Large intestine (tissue), 3 donors: ENCODE results near the gene GLDC. TPM values are rescaled to one million over a fixed set of nuclear protein-coding genes. Genes with fewer than 3 reads are reported as not detected.
"Not testable (repeated sequence)": the region's sequence is repeated elsewhere in the genome, so short reads cannot be mapped to it uniquely, and the experiment has no call there.

ENCODE experiments used
- DNase-seq, 2 donors: peaks; one replicate each; pipeline versions ENCODE4 v3.0.0 to v3.0.0-alpha.2; 2013
- H3K27ac ChIP-seq: one replicate; pipeline ENCODE4 v1.5.1; 2013; ENCODE audit warnings: low read length
- H3K27me3 ChIP-seq: 2 replicates; pipeline ENCODE4 v1.6.1; 2013; ENCODE audit warnings: low read length; ENCODE audit not compliant: control insufficient read depth, insufficient read depth
- H3K36me3 ChIP-seq: 2 replicates; pipeline ENCODE4 v1.6.1; 2013; ENCODE audit warnings: low read length; ENCODE audit not compliant: control insufficient read depth, insufficient read depth
- H3K4me1 ChIP-seq: one replicate; pipeline ENCODE4 v1.6.1; 2013; ENCODE audit warnings: low read length; ENCODE audit not compliant: control insufficient read depth, insufficient read depth
- H3K4me3 ChIP-seq: one replicate; pipeline ENCODE4 v1.5.1; 2013; ENCODE audit warnings: low read length
- H3K9me3 ChIP-seq: one replicate; pipeline ENCODE4 v1.6.1; 2013; ENCODE audit warnings: mild to moderate bottlenecking, low read depth, low read length, moderate library complexity; ENCODE audit not compliant: control insufficient read depth
- WGBS: methylation state at CpG from one replicate; pipeline ENCODE4 v1.1.5; 2013; ENCODE audit warnings: low lambda C conversion rate; ENCODE audit not compliant: insufficient coverage; 5-methylcytosine and 5-hydroxymethylcytosine counted together
- polyA plus RNA-seq: library from polyadenylated mRNA; unstranded; fragments of 120-200 nt; gene quantifications from one replicate; pipeline ENCODE4 v1.2.1, GENCODE V29; 2013

The GLDC gene
- polyA plus RNA-seq, 1 donor = 13.0 TPM

DNA sequence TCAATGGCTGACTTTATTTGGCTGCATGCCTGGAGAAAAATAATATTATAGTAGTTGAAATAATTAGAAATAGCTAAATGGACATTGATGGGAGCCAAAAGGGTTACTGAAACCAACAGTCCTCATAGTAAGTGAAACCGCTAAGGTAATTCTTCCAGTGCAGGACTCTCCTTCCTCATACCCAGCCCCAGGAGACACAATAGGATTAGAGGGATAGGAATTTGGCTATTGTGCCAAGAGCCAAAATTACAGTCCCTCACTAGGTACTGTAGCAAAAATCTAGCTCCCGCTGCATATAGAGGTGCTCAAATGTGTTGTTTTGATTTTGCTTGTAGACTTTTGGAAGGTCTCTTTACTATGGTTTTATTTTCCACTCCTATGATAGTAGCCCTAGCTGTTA is 20.2 kb downstream of the GLDC start:
- WGBS = no CpG with 5 or more reads among the region's 2 CpGs
- no peak overlapping the region for H3K4me3 ChIP-seq
- H3K27me3 ChIP-seq = no peaks in the 10 kb centered on the region
- peaks cover 8% of the 10 kb centered on the region for H3K4me1 ChIP-seq
- no peaks in the 10 kb centered on the region for H3K36me3 ChIP-seq
- DNase-seq = no peak
- H3K9me3 ChIP-seq = peaks cover 4% of the 10 kb centered on the region
- no peak overlapping the region for H3K27ac ChIP-seq

DNA sequence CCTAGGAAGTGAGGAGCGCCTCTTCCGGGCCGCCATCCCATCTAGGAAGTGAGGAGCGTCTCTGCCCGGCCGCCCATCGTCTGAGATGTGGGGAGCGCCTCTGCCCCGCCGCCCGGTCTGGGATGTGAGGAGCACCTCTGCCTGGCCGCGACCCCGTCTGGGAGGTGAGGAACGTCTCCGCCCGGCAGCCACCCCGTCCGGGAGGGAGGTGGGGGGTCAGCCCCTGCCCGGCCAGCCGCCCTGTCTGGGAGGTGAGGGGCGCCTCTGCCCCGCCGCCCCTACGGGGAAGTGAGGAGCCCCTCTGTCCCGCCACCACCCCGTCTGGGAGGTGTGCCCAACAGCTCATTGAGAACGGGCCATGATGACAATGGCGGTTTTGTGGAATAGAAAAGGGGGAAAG is 22.7 kb downstream of the GLDC start:
- not testable (repeated sequence) for H3K27me3 ChIP-seq, H3K36me3 ChIP-seq, H3K4me3 ChIP-seq, H3K9me3 ChIP-seq, DNase-seq, H3K27ac ChIP-seq, H3K4me1 ChIP-seq
- no CpG with 5 or more reads among the region's 29 CpGs for WGBS

DNA sequence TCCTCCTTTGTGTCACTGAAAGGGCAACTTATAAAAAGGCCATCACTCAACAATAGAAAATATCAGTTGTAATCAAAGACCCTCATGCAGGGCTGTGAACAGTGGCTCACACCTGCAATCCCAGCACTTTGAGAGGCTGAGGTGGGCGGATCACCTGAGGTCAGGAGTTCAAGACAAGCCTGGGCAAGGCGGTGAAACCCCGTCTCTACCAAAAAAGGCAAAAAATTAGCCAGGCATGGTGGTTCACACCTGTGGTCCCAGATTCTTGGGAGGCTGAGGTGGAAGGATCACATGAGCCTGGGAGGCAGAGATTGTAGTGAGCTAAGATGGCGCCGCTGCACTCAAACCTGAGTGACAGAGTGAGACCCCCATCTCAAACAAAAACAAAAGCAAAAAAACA is 24.7 kb downstream of the GLDC start:
- H3K27ac ChIP-seq = no peak overlapping the region
- no peaks in the 10 kb centered on the region for H3K27me3 ChIP-seq
- no peak for DNase-seq
- peaks cover 4% of the 10 kb centered on the region for H3K9me3 ChIP-seq
- no peaks in the 10 kb centered on the region for H3K36me3 ChIP-seq
- peaks cover 3% of the 10 kb centered on the region for H3K4me1 ChIP-seq
- H3K4me3 ChIP-seq = no peak overlapping the region
- WGBS = no CpG with 5 or more reads among the region's 5 CpGs

DNA sequence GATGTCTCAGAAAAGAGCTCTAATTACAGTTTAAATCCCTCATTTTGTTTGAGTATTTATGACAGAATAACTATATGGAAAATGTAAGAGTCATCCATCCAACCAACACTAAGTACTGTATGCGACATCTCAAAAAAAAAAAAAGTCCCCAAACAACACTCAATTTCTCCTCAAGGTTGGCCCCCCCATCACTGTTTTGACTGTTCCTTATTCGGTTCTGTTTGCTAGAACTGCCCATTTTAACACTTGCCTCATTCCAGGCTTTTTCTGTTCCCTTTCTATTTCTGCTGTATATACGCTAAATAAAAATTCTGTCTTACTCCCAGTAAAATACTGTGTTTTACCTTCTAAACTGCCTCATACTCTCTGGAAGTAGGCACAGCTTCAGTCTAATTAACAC is 25.2 kb downstream of the GLDC start:
- Histone ChIP-seq H3K4me3 (no peak overlapping the region), H3K27ac (no peak overlapping the region), H3K27me3 (no peaks in the 10 kb centered on the region), H3K4me1 (no peaks in the 10 kb centered on the region), H3K9me3 (peaks cover 4% of the 10 kb centered on the region), H3K36me3 (no peaks in the 10 kb centered on the region)
- 91% methylated on average over 1 of the region's 3 CpGs for WGBS
- DNase-seq = no peak

DNA sequence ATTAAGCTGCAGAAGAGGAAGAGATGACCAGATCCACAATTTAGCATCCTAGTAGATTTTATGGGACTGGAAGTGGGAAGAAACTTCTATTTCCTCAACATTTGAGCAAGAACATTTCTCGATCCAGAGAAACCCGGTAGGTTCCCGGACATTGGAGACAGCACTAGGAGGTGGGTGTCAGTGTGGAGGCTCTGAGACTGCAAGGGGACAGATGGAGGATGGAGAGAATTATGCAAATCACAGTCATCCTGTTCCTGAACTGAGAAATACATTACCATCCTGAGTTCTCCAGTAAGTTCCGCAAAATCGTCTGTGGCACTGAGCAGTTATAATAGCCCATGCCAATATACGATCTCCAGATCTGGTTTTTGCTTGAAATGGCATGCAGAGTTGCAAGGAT is 25.6 kb downstream of the GLDC start:
- no CpG with 5 or more reads among the region's 6 CpGs for WGBS
- Histone ChIP-seq H3K27ac (no peak overlapping the region), H3K4me1 (no peaks in the 10 kb centered on the region), H3K36me3 (no peaks in the 10 kb centered on the region), H3K27me3 (no peaks in the 10 kb centered on the region), H3K9me3 (peaks cover 4% of the 10 kb centered on the region), H3K4me3 (no peak overlapping the region)
- DNase-seq = no peak

DNA sequence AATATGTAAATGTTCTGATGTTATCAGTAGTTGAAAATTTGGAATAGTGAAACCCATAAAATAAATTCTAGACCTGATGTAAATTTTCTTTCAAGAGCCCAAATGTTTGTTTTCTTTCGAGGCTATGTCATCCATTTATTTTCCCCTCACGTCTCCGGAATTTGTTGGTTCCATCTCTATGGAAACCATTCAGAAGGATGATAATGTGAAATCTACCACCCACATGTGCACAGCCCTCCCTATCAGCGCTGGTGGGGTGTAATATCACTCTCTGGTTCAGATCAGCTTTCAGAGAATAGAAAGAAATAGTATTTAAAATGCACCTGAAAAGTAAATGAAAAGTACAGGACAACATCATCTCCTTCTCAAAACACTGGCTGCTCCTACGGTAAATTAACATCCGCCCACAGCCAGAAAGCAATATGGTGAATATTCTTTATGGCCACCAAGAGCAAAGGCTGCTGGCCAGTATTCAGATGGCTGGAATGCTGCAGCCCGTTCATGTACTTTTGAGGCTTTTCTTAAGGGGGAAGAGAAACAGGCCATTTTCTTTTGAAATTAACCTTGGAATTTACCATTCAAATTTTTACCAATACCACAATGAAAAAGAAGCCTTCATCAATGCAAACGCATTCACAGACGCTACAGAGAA is 28.5 kb downstream of the GLDC start:
- Histone ChIP-seq H3K27ac (no peak overlapping the region), H3K4me1 (no peaks in the 10 kb centered on the region), H3K4me3 (no peak overlapping the region), H3K9me3 (peaks cover 2% of the 10 kb centered on the region), H3K36me3 (no peaks in the 10 kb centered on the region), H3K27me3 (no peaks in the 10 kb centered on the region)
- DNase-seq = no peak
- no CpG with 5 or more reads among the region's 9 CpGs for WGBS

DNA sequence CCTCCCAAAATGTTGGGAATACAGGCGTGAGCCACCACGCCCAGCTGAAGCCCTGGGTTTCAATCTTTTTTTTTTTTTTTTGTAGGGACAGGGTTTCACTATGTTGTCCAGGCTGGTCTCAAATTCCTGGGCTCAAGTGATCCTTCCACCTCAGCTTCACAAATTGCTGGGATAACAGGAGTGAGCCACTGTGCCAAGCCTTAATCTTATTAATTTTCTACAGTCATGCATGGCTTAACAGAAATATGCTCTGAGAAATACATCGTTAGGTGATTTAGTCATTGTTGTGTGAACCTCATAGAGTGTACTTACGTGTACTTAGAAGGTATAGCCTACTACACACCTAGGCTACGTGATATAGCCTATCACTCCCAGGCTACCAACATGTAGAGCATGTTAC is 31.0 kb downstream of the GLDC start:
- H3K27me3 ChIP-seq = no peaks in the 10 kb centered on the region
- no peak for DNase-seq
- no peaks in the 10 kb centered on the region for H3K4me1 ChIP-seq
- no peak overlapping the region for H3K27ac ChIP-seq
- H3K9me3 ChIP-seq = no peaks in the 10 kb centered on the region
- no peaks in the 10 kb centered on the region for H3K36me3 ChIP-seq
- WGBS = no CpG with 5 or more reads among the region's 5 CpGs
- H3K4me3 ChIP-seq = no peak overlapping the region

DNA sequence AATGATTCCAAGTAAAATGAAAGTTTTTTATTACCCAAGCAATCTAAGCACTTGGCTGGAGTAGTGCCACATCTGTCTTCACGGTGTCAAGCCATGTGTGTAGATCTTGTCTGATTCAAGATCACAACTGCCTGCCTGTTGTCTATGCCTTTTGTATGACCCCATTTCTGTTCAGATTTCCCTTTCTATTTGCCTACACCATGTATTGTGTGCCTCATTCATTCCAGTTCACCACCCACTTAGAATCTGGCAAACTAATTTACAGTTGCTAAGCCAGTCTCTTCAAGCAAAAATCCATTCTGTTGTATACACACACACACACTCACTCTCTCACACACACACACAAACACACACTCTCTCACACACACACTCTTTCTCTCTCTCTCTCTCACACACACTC is 33.7 kb downstream of the GLDC start:
- Histone ChIP-seq H3K27me3 (no peaks in the 10 kb centered on the region), H3K9me3 (no peaks in the 10 kb centered on the region), H3K4me3 (no peak overlapping the region), H3K36me3 (no peaks in the 10 kb centered on the region), H3K4me1 (no peaks in the 10 kb centered on the region), H3K27ac (no peak overlapping the region)
- DNase-seq = no peak
- no CpG with 5 or more reads among the region's 1 CpG for WGBS

DNA sequence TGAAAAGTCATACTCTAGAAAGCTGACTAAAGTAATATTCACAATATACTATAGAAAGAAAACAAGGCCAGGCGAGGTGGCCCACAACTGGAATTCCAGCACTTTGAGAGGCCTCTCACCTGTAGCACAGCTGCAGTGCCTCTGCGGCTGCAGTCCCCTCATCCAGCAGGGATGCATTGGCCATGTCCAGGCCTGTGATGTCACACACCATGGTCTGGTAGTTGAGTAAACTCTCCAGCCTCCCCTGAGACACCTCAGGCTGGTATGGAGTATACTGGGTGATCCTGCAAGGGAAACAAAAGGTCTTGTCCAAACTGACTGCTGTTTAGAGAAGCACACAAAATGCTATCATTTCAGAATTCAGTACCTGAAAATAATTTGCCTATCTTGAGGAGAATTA is 35.5 kb downstream of the GLDC start:
- Histone ChIP-seq H3K9me3 (no peaks in the 10 kb centered on the region), H3K36me3 (no peaks in the 10 kb centered on the region), H3K4me1 (no peaks in the 10 kb centered on the region), H3K27ac (no peak overlapping the region), H3K4me3 (no peak overlapping the region), H3K27me3 (no peaks in the 10 kb centered on the region)
- no CpG with 5 or more reads among the region's 2 CpGs for whole genome bisulfite sequencing
- DNase-seq = no peak

DNA sequence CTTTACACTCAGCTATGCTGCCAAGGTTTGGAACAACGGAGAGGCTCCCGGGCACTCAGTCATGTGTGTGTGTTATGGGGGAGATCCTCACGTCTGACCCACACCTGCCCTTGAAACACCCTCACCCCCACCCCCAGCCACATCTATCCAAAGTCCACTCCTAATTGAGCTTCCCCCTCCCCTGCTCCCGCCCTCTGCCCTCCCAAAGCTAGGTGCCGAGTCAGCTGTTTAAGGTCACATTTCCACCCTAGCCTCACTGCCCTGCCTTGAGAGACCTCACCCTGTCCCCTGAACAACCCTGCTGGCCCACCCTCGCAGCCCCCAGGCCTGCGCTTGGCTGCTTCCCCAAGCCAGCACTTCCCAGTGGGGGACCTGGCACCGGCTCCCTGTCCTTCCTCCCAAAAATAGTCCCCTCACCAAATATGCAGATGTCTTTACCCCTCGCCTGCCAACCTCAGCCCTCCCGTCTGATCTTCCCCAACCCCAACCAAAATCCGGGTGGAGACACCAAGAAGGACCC is 36.0 kb downstream of the GLDC start:
- no peak for DNase-seq
- H3K9me3 ChIP-seq = no peaks in the 10 kb centered on the region
- WGBS = 100% methylated on average over 1 of the region's 11 CpGs
- no peak overlapping the region for H3K4me3 ChIP-seq
- H3K4me1 ChIP-seq = no peaks in the 10 kb centered on the region
- H3K27ac ChIP-seq = no peak overlapping the region
- H3K27me3 ChIP-seq = no peaks in the 10 kb centered on the region
- no peaks in the 10 kb centered on the region for H3K36me3 ChIP-seq

DNA sequence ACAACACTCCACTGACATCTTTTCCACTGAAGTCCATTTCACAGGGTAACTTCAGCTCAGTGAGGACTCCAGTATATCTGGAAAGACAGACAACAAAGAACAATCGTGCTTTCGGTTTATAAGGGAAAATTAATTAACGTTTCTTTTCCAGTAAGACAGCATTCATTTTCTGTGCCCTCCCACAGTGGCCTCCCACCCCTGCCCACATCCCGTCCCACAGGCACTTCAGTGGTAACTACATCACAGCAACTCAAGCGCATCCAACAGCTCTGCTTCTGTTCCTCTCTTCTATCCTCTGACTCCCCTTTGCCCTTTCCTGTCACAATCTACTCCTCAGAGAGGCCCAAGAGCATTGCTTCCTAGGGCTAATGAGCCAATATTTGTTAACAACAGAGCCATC is 40.3 kb downstream of the GLDC start:
- H3K9me3 ChIP-seq = no peaks in the 10 kb centered on the region
- H3K27ac ChIP-seq = no peak overlapping the region
- no peaks in the 10 kb centered on the region for H3K27me3 ChIP-seq
- no peak overlapping the region for H3K4me3 ChIP-seq
- H3K4me1 ChIP-seq = no peaks in the 10 kb centered on the region
- H3K36me3 ChIP-seq = no peaks in the 10 kb centered on the region
- WGBS = 85% methylated on average over 2 of the region's 5 CpGs
- DNase-seq = no peak
